Measurements from ENCODE around the gene DPYSL4. TPM values are rescaled to one million over a fixed set of nuclear protein-coding genes. Genes with fewer than 3 reads are reported as not detected.

Gene DPYSL4
- total RNA-seq, 1 donor from 2014 or later, result 26.1 TPM

DNA sequence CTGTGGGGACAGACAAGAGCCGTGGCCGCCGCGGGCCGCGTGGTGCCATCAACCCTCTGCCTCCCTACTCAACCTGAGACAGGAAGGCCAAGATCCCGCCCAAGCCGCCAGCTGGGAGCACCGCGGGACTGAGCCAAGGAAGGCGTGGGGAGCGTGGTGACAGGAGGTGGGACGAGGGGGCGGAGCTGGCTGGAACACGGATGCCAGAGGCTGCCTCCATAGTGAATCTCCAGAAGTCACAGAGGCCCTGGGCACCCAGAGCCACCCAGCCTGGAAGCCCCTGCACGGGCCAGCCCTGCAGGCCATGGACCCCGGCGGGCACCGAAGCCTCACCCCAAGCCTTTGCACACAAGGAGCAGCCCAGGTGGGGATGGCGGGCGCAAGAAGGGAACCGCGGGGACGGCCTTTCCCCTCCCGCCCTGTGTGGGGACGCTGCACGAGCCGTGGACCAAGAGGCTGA, 18.1 kb upstream of the DPYSL4 start:
- Histone ChIP-seq H2AFZ (ENCODE audit: low read depth, low read length) (no peak overlapping the region), H3K36me3 (ENCODE audit: insufficient read depth, low read length) (no peaks in the 10 kb centered on the region), H3K9ac (ENCODE audit: low read length) (no peak overlapping the region), H3K4me1 (ENCODE audit: insufficient read depth, low read length) (no peaks in the 10 kb centered on the region), H3K27me3 (ENCODE audit: insufficient read depth, low read length) (peaks cover 7% of the 10 kb centered on the region), H3K4me3 (ENCODE audit: insufficient read depth, low read depth, low read length) (no peak overlapping the region), H3K27ac (ENCODE audit: low read depth, low read length) (no peak overlapping the region), H3K9me3 (ENCODE audit: insufficient read depth, low read depth, low read length) (no peaks in the 10 kb centered on the region), H3K79me2 (ENCODE audit: insufficient read depth, low read length) (no peaks in the 10 kb centered on the region), H3K4me2 (ENCODE audit: low read length) (no peak overlapping the region), H4K20me1 (ENCODE audit: insufficient read depth, low read length) (no peaks in the 10 kb centered on the region)
- H3K27me3 Mint-ChIP-seq (ENCODE audit: low read depth, unreplicated experiment), result peaks cover 55% of the 10 kb centered on the region
- no peak overlapping the region for H3K4me3 Mint-ChIP-seq (ENCODE audit: unreplicated experiment)
- no peaks in the 10 kb centered on the region for H3K36me3 Mint-ChIP-seq (ENCODE audit: low read depth, unreplicated experiment)
- no peak overlapping the region for H3K27ac Mint-ChIP-seq (ENCODE audit: unreplicated experiment)
- H3K4me1 Mint-ChIP-seq (ENCODE audit: low read depth, unreplicated experiment), result no peaks in the 10 kb centered on the region
- H3K9me3 Mint-ChIP-seq (ENCODE audit: unreplicated experiment), result peaks cover 4% of the 10 kb centered on the region
- TF ChIP-seq CTCF (IDR thresholded peaks at IDR 0.05; ENCODE audit: insufficient read depth, low read depth, low read length) (no peak), EZH2 (IDR thresholded peaks at IDR 0.05; ENCODE audit: insufficient read depth, low read length) (no peak)
- FAIRE-seq, result no peak
- DNase-seq (ENCODE audit: low read depth), result no peak

GRCh38 chr10:132169031-132169765, 17.6 kb upstream of the DPYSL4 start:
- H3K4me1 Mint-ChIP-seq (ENCODE audit: low read depth, unreplicated experiment), result no peaks in the 10 kb centered on the region
- no peak overlapping the region for H3K4me3 Mint-ChIP-seq (ENCODE audit: unreplicated experiment)

More at GRCh38 chr10:132169031-132169765, 17.6 kb upstream of the DPYSL4 start:
- FAIRE-seq (no peak), DNase-seq (ENCODE audit: low read depth) (no peak)
- peaks cover 4% of the 10 kb centered on the region for H3K9me3 Mint-ChIP-seq (ENCODE audit: unreplicated experiment)
- Histone ChIP-seq H3K27ac (ENCODE audit: low read depth, low read length) (no peak overlapping the region), H3K27me3 (ENCODE audit: insufficient read depth, low read length) (peaks cover 7% of the 10 kb centered on the region), H3K4me1 (ENCODE audit: insufficient read depth, low read length) (no peaks in the 10 kb centered on the region), H3K9ac (ENCODE audit: low read length) (no peak overlapping the region), H3K79me2 (ENCODE audit: insufficient read depth, low read length) (no peaks in the 10 kb centered on the region), H2AFZ (ENCODE audit: low read depth, low read length) (no peak overlapping the region), H3K9me3 (ENCODE audit: insufficient read depth, low read depth, low read length) (no peaks in the 10 kb centered on the region), H4K20me1 (ENCODE audit: insufficient read depth, low read length) (no peaks in the 10 kb centered on the region), H3K36me3 (ENCODE audit: insufficient read depth, low read length) (no peaks in the 10 kb centered on the region), H3K4me2 (ENCODE audit: low read length) (no peak overlapping the region), H3K4me3 (ENCODE audit: insufficient read depth, low read depth, low read length) (no peak overlapping the region)
- no peaks in the 10 kb centered on the region for H3K36me3 Mint-ChIP-seq (ENCODE audit: low read depth, unreplicated experiment)
- no peak overlapping the region for H3K27ac Mint-ChIP-seq (ENCODE audit: unreplicated experiment)
- H3K27me3 Mint-ChIP-seq (ENCODE audit: low read depth, unreplicated experiment), result peaks cover 55% of the 10 kb centered on the region
- no peak for TF ChIP-seq CTCF (IDR thresholded peaks at IDR 0.05; ENCODE audit: insufficient read depth, low read depth, low read length)
- TF ChIP-seq EZH2 (IDR thresholded peaks at IDR 0.05; ENCODE audit: insufficient read depth, low read length), result no peak

All from astrocyte (in vitro differentiated cells and primary cell).